Activated B cell treated with CpG ODN at 0.5 μM for 24 hours (primary cell): ENCODE results near the gene MPL. TPM values are rescaled to one million over a fixed set of nuclear protein-coding genes. Genes with fewer than 3 reads are reported as not detected.
"Not testable (repeated sequence)": the region's sequence is repeated elsewhere in the genome, so short reads cannot be mapped to it uniquely, and the experiment has no call there.

Experiments used
- ATAC-seq: fragments of 200-7000 bp; cut with Tn5 transposase; one replicate; pipeline ENCODE4 v1.10.0; 2021; ENCODE audit warnings: low read depth, mild to moderate bottlenecking, moderate library complexity
- CTCF ChIA-PET: fragments of 350-600 bp; sonication (Branson Sonifier 250); formaldehyde crosslinking; loops from one replicate; lab custom pipeline; 2021; ENCODE audit warnings: antibody characterized with exemption; lab: Charles Lee
- POLR2A ChIA-PET: fragments of 350-600 bp; sonication (Branson Sonifier 250); formaldehyde crosslinking; loops from one replicate; lab custom pipeline; 2021; ENCODE audit warnings: antibody characterized with exemption; lab: Charles Lee
- DNase-seq: peaks from one replicate; pipeline ENCODE4 v3.0.0; 2022
- H3K27ac Mint-ChIP-seq: one replicate; pipeline ENCODE4 v1.8.0; 2020; ENCODE audit warnings: mixed read lengths
- H3K27me3 Mint-ChIP-seq: one replicate; pipeline ENCODE4 v1.8.0; 2021; ENCODE audit warnings: mixed read lengths
- H3K36me3 Mint-ChIP-seq: one replicate; pipeline ENCODE4 v1.8.0; 2021; ENCODE audit warnings: low read depth, mixed read lengths
- H3K4me1 Mint-ChIP-seq: one replicate; pipeline ENCODE4 v1.8.0; 2021; ENCODE audit warnings: mixed read lengths
- H3K4me3 Mint-ChIP-seq: one replicate; pipeline ENCODE4 v1.8.0; 2020; ENCODE audit warnings: mild to moderate bottlenecking, mixed read lengths
- H3K9me3 Mint-ChIP-seq: one replicate; pipeline ENCODE4 v1.8.0; 2020; ENCODE audit warnings: mixed read lengths
- CTCF ChIP-seq: fragments of 200-600 bp; IDR thresholded peaks from one replicate; pipeline ENCODE4 v1.8.0; 2022; ENCODE audit warnings: antibody characterized with exemption, mild to moderate bottlenecking
- intact Hi-C: fragments of 100-400 bp; cut with micrococcal nuclease; formaldehyde crosslinking; loops from one replicate; pipeline ENCODE4 v1.15.1; 2024
- total RNA-seq: library from RNA; stranded (reverse); gene quantifications from 2 replicates; pipeline ENCODE4 v1.2.3, GENCODE V29; 2022

MPL gene
- total RNA-seq, 1 donor from 2014 or later: not detected

- DNase-seq (no peak), ATAC-seq (no peak)
- H3K4me3 Mint-ChIP-seq: peak overlapping the region; percentile 93
- no peaks in the 10 kb centered on the region for H3K9me3 Mint-ChIP-seq
- no peaks in the 10 kb centered on the region for H3K27me3 Mint-ChIP-seq
- H3K4me1 Mint-ChIP-seq: peaks cover 42% of the 10 kb centered on the region
- ChIA-PET POLR2A (interaction anchor here (0.6 to 2.8 kb wide), 22 partner anchors 9 to 1362 kb away, joined by 3 to 108 read pairs (median 6); partner anchors contain the start of genes CDC20, CFAP57, EBNA1BP2 and HYI), CTCF (interaction anchor here (1.0 to 1.9 kb wide), 5 partner anchors 10 to 142 kb away, joined by 3 to 7 read pairs (median 6); partner anchors contain the start of genes MED8 and SZT2)
- intact Hi-C loops: loop anchor here (1.0 to 10.0 kb wide), 6 partner anchors 19 to 684 kb away; partner anchors contain the start of genes CFAP57, EBNA1BP2, MED8 and SZT2
- peaks cover 38% of the 10 kb centered on the region for H3K36me3 Mint-ChIP-seq
- TF ChIP-seq CTCF: no peak
- H3K27ac Mint-ChIP-seq: peak overlapping the region; percentile 97
These were observed 31.0 kb downstream of the MPL start for GRCh38 chr1:43368646-43369020.

GRCh38 chr1:43369779-43370178 lies 32.2 kb downstream of the MPL start:
- ChIA-PET POLR2A (interaction anchor here (0.6 to 1.1 kb wide), 8 partner anchors 8 to 524 kb away, joined by 3 to 6 read pairs (median 3); partner anchors contain the start of genes CDC20, MED8, SZT2 and ZNF691), CTCF (interaction anchor here (1.9 kb wide), 1 partner anchor 143 kb away, joined by 7 read pairs; no protein-coding TSS in a partner anchor)
- not testable (repeated sequence) for H3K9me3 Mint-ChIP-seq, H3K4me3 Mint-ChIP-seq, ATAC-seq, DNase-seq, H3K27me3 Mint-ChIP-seq, H3K27ac Mint-ChIP-seq
- peaks cover 27% of the 10 kb centered on the region for H3K36me3 Mint-ChIP-seq
- intact Hi-C loops: loop anchor here (10.0 kb wide), 1 partner anchor 685 kb away; the partner anchor contains the start of gene YBX1
- H3K4me1 Mint-ChIP-seq: peaks cover 42% of the 10 kb centered on the region

GRCh38 chr1:43370564-43370963 lies 32.9 kb downstream of the MPL start:
- ChIA-PET POLR2A (interaction anchor here (0.7 to 0.9 kb wide), 3 partner anchors 12 to 48 kb away, joined by 3 to 6 read pairs (median 3); partner anchors contain the start of genes CDC20, MED8 and SZT2), CTCF (no interaction called here)
- Mint-ChIP-seq H3K4me3 (no peak overlapping the region), H3K4me1 (peaks cover 36% of the 10 kb centered on the region), H3K27ac (peak overlapping the region; percentile 36), H3K9me3 (no peaks in the 10 kb centered on the region), H3K36me3 (peaks cover 22% of the 10 kb centered on the region), H3K27me3 (no peaks in the 10 kb centered on the region)
- ATAC-seq: no peak
- intact Hi-C loops: no loop called here
- no peak for DNase-seq
- no peak for TF ChIP-seq CTCF

DNA sequence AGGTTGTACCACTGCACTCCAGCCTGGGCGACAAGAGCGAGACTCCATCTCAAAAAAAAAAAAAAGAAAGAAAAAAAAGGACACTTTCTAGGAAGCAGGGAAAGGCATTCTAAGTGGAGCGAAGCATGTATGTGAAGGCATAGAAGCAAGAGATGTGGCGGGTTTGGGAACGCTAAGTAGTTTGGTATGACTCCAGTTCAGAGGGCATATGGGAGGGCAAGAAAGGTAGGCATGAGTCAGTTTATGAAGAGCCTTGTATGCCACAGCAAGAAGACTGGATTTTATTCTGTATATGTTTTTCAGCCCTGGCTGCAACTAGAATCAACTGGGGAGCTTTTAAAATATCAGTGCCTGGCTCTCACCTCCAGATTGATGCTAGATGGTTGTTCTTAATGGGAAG lies 34.6 kb downstream of the MPL start:
- intact Hi-C loops: no loop called here
- no peak for DNase-seq
- CTCF ChIA-PET: no interaction called here
- H3K4me1 Mint-ChIP-seq: peaks cover 20% of the 10 kb centered on the region
- H3K4me3 Mint-ChIP-seq: no peak overlapping the region
- no peak for TF ChIP-seq CTCF
- H3K36me3 Mint-ChIP-seq: peaks cover 15% of the 10 kb centered on the region
- no peaks in the 10 kb centered on the region for H3K9me3 Mint-ChIP-seq
- H3K27me3 Mint-ChIP-seq: no peaks in the 10 kb centered on the region
- ATAC-seq: no peak
- H3K27ac Mint-ChIP-seq: no peak overlapping the region
- POLR2A ChIA-PET: interaction anchor here (0.6 kb wide), 1 partner anchor 662 kb away, joined by 5 read pairs; no protein-coding TSS in a partner anchor

- H3K9me3 Mint-ChIP-seq: no peaks in the 10 kb centered on the region
- ATAC-seq: no peak
- DNase-seq: no peak
- H3K27ac Mint-ChIP-seq: no peak overlapping the region
- peaks cover 17% of the 10 kb centered on the region for H3K4me1 Mint-ChIP-seq
- intact Hi-C loops: no loop called here
- ChIA-PET POLR2A (no interaction called here), CTCF (no interaction called here)
- no peak overlapping the region for H3K4me3 Mint-ChIP-seq
- TF ChIP-seq CTCF: no peak
- peaks cover 12% of the 10 kb centered on the region for H3K36me3 Mint-ChIP-seq
- no peaks in the 10 kb centered on the region for H3K27me3 Mint-ChIP-seq
These were observed 35.7 kb downstream of the MPL start for GRCh38 chr1:43373066-43373940.
